ENCODE measurements around the gene SPOCK1.

The SPOCK1 gene

DNA sequence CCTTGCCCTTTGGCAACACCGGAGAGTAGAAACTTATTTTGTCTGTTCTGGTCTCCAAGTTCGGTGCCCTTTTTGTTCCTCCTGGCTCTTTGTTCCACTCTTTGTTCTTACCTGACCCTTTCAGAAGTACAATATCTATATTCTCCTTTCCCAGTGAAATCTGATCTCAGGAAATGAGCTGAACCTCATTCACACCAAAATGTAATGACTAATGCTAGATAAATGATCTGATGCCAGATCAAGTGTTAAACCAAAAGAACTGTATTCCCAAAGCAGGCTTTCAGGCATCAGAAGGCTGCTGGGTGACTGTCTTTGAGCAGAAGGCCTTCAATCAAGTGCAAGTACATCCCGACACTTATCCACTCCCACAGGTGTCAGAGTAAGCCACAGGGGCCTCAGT, 156.4 kb downstream of the SPOCK1 start:
- TF ChIP-seq, protein P1, sequence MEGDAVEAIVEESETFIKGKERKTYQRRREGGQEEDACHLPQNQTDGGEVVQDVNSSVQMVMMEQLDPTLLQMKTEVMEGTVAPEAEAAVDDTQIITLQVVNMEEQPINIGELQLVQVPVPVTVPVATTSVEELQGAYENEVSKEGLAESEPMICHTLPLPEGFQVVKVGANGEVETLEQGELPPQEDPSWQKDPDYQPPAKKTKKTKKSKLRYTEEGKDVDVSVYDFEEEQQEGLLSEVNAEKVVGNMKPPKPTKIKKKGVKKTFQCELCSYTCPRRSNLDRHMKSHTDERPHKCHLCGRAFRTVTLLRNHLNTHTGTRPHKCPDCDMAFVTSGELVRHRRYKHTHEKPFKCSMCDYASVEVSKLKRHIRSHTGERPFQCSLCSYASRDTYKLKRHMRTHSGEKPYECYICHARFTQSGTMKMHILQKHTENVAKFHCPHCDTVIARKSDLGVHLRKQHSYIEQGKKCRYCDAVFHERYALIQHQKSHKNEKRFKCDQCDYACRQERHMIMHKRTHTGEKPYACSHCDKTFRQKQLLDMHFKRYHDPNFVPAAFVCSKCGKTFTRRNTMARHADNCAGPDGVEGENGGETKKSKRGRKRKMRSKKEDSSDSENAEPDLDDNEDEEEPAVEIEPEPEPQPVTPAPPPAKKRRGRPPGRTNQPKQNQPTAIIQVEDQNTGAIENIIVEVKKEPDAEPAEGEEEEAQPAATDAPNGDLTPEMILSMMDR (IDR thresholded peaks at IDR 0.05; ENCODE audit: low read depth, low read length): no peak
- TF ChIP-seq MAX (IDR thresholded peaks at IDR 0.05; ENCODE audit: low read depth, low read length): no peak
- no peak for TF ChIP-seq MYC (IDR thresholded peaks at IDR 0.05; ENCODE audit: low read depth, low read length)
- TF ChIP-seq POLR2A (IDR thresholded peaks at IDR 0.05; ENCODE audit: extremely low read depth, insufficient read length): no peak
- DNase-seq (ENCODE audit: low read depth): no peak
- H3K4me3 ChIP-seq (ENCODE audit: low read depth, low read length): no peak overlapping the region

GRCh38 chr5:137341831-137342230, 157.3 kb downstream of the SPOCK1 start:
- DNase-seq (ENCODE audit: low read depth): no peak
- no peak overlapping the region for H3K4me3 ChIP-seq (ENCODE audit: low read depth, low read length)
- TF ChIP-seq, protein P1 (IDR thresholded peaks at IDR 0.05; ENCODE audit: low read depth, low read length): no peak
- no peak for TF ChIP-seq MAX (IDR thresholded peaks at IDR 0.05; ENCODE audit: low read depth, low read length)
- no peak for TF ChIP-seq POLR2A (IDR thresholded peaks at IDR 0.05; ENCODE audit: extremely low read depth, insufficient read length)
- no peak for TF ChIP-seq MYC (IDR thresholded peaks at IDR 0.05; ENCODE audit: low read depth, low read length)

DNA sequence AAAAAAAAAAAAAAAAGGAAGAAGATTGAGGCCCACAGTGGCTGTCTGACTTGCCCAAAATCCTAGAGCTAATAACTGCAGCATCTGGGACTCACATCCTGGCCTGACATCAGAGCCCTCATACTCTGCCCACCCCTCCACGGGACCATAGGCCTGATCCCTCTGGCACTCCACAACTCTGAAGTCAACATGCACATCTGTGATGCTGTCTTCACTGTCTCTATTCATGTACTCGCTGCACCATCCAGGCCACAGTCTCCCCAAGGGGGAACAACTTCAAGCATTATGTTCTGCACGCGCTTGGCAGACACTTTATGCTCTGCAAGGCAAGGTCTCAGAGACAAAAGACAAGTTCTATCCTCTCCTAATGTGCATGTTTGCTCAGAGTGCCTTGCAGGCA, 158.2 kb downstream of the SPOCK1 start:
- no peak overlapping the region for H3K4me3 ChIP-seq (ENCODE audit: low read depth, low read length)
- TF ChIP-seq MYC (IDR thresholded peaks at IDR 0.05; ENCODE audit: low read depth, low read length): no peak
- TF ChIP-seq, protein P1 (IDR thresholded peaks at IDR 0.05; ENCODE audit: low read depth, low read length): no peak
- TF ChIP-seq MAX (IDR thresholded peaks at IDR 0.05; ENCODE audit: low read depth, low read length): no peak
- TF ChIP-seq POLR2A (IDR thresholded peaks at IDR 0.05; ENCODE audit: extremely low read depth, insufficient read length): no peak
- DNase-seq (ENCODE audit: low read depth): no peak

DNA sequence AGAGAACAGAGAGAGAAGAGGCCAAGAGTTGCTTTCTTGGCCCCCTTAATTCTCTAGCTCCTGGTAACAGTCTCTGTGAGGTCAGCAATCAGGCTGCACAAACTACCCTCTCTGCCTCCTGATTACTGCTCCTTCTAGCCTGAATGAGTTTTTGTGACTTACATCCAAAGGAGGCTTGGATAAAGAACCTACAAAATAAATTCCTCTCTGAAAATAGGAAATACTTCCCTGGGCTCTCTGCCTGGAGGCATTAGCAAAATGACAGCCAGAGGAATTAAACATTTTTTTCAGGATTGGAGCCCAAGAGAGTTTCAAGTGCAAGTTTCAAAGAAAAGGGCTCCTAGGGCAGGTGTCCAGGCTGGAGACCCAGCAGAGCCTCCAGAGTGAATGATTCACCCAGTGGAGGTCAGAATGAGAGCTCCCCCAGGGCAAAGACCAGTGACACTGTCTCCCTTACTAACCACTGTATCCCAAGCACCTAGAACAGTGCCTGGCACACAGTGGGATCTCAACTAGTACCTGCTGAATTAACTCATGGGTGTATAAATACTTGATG, 162.5 kb downstream of the SPOCK1 start:
- no peak for DNase-seq (ENCODE audit: low read depth)
- TF ChIP-seq, protein P1 (IDR thresholded peaks at IDR 0.05; ENCODE audit: low read depth, low read length): no peak
- no peak for TF ChIP-seq POLR2A (IDR thresholded peaks at IDR 0.05; ENCODE audit: extremely low read depth, insufficient read length)
- no peak for TF ChIP-seq MYC (IDR thresholded peaks at IDR 0.05; ENCODE audit: low read depth, low read length)
- TF ChIP-seq MAX (IDR thresholded peaks at IDR 0.05; ENCODE audit: low read depth, low read length): no peak

GRCh38 chr5:137336161-137336560, 163.0 kb downstream of the SPOCK1 start:
- no peak for DNase-seq (ENCODE audit: low read depth)
- TF ChIP-seq MAX (IDR thresholded peaks at IDR 0.05; ENCODE audit: low read depth, low read length): no peak
- TF ChIP-seq MYC (IDR thresholded peaks at IDR 0.05; ENCODE audit: low read depth, low read length): no peak
- no peak for TF ChIP-seq POLR2A (IDR thresholded peaks at IDR 0.05; ENCODE audit: extremely low read depth, insufficient read length)
- TF ChIP-seq, protein P1 (IDR thresholded peaks at IDR 0.05; ENCODE audit: low read depth, low read length): no peak
- no peak overlapping the region for H3K4me3 ChIP-seq (ENCODE audit: low read depth, low read length)

More for the DNA sequence above, 162.5 kb downstream of the SPOCK1 start:
- no peak overlapping the region for H3K4me3 ChIP-seq (ENCODE audit: low read depth, low read length)
